ENCODE measurements around the gene CCNB1IP1. TPM values are rescaled to one million over a fixed set of nuclear protein-coding genes. Genes with fewer than 3 reads are reported as not detected.
"Not testable (repeated sequence)": the region's sequence is repeated elsewhere in the genome, so short reads cannot be mapped to it uniquely, and the experiment has no call there.

The CCNB1IP1 gene
- polyA plus RNA-seq, 3 donors = 3.5 to 8.6 (median 5.4) TPM

GRCh38 chr14:20277409-20277808 is 55.7 kb downstream of the CCNB1IP1 start:
- DNase-seq = no peak
- WGBS (ENCODE audit: insufficient coverage) = 100% methylated on average over 2 of the region's 2 CpGs
- H3K4me3 Mint-ChIP-seq = no peak overlapping the region
- intact Hi-C loops (cut with micrococcal nuclease) = no loop called here
- Histone ChIP-seq H3K4me3 (replicated peaks in 1 of 3; ENCODE audit: low read depth in 2 of 3, low read length in 3 of 3) (no peak overlapping the region), H4K20me1 (ENCODE audit: insufficient read depth, low read length) (no peaks in the 10 kb centered on the region), H3K4me2 (replicated peaks; ENCODE audit: extremely low read depth, low read length, poor library complexity, severe bottlenecking) (no peak overlapping the region), H3K4me1 (ENCODE audit: control insufficient read depth in 1 of 2, insufficient read depth in 2 of 2, low read length in 2 of 2) (no peaks in the 10 kb centered on the region), H3K36me3 (replicated peaks in 1 of 2; ENCODE audit: control insufficient read depth in 1 of 2, insufficient read depth in 2 of 2, low read length in 2 of 2) (peaks cover 0 to 15% of the 10 kb centered on the region in 2 donors), H3K9ac (ENCODE audit: insufficient read depth, low read length, poor library complexity, severe bottlenecking) (no peak overlapping the region), H3K79me2 (ENCODE audit: insufficient read depth, low read length) (no peaks in the 10 kb centered on the region), H3K27me3 (ENCODE audit: control insufficient read depth in 2 of 2, insufficient read depth in 2 of 2, low read length in 2 of 2) (no peaks in the 10 kb centered on the region), H3K27ac (ENCODE audit: low read depth in 1 of 2, low read length in 2 of 2) (no peak overlapping the region), H2AFZ (ENCODE audit: insufficient read depth, low read depth, low read length, poor library complexity, severe bottlenecking) (no peak overlapping the region), H3K9me3 (replicated peaks in 1 of 2; ENCODE audit: control insufficient read depth in 1 of 2, insufficient read depth in 1 of 2, low read length in 2 of 2) (peaks cover 25% of the 10 kb centered on the region in 2 donors)
- peaks cover 26 to 39% (median 35%) of the 10 kb centered on the region in 7 donors for H3K9me3 Mint-ChIP-seq
- peaks cover 3% of the 10 kb centered on the region for H3K4me1 Mint-ChIP-seq
- H3K27me3 Mint-ChIP-seq (ENCODE audit: low read depth in 3 of 3) = peaks cover 0 to 4% (median 2%) of the 10 kb centered on the region in 3 donors
- H3K36me3 Mint-ChIP-seq = peaks cover 35 to 52% of the 10 kb centered on the region in 2 donors
- no peak for TF ChIP-seq CTCF (IDR thresholded peaks at IDR 0.05)
- no peak overlapping the region for H3K27ac Mint-ChIP-seq

- WGBS (ENCODE audit: insufficient coverage) = 100% methylated on average over 1 of the region's 2 CpGs
- no peak overlapping the region for H3K4me2 ChIP-seq (replicated peaks; ENCODE audit: extremely low read depth, low read length, poor library complexity, severe bottlenecking)
- no peaks in the 10 kb centered on the region for H3K36me3 ChIP-seq (replicated peaks in 1 of 2; ENCODE audit: control insufficient read depth in 1 of 2, insufficient read depth in 2 of 2, low read length in 2 of 2)
- peaks cover 23 to 35% of the 10 kb centered on the region in 2 donors for H3K9me3 ChIP-seq (replicated peaks in 1 of 2; ENCODE audit: control insufficient read depth in 1 of 2, insufficient read depth in 1 of 2, low read length in 2 of 2)
- no peaks in the 10 kb centered on the region for H3K79me2 ChIP-seq (ENCODE audit: insufficient read depth, low read length)
- no peaks in the 10 kb centered on the region for H4K20me1 ChIP-seq (ENCODE audit: insufficient read depth, low read length)
- Mint-ChIP-seq H3K4me1 (no peaks in the 10 kb centered on the region), H3K4me3 (no peak overlapping the region), H3K27me3 (ENCODE audit: low read depth in 3 of 3) (peaks cover 3 to 4% (median 3%) of the 10 kb centered on the region in 3 donors), H3K27ac (peak overlapping the region in 1 of 7 donors; percentile 3), H3K9me3 (peaks cover 27 to 41% (median 32%) of the 10 kb centered on the region in 7 donors), H3K36me3 (peaks cover 10 to 21% of the 10 kb centered on the region in 2 donors)
- H3K4me3 ChIP-seq (replicated peaks in 1 of 3; ENCODE audit: low read depth in 2 of 3, low read length in 3 of 3) = no peak overlapping the region
- no peak overlapping the region for H3K27ac ChIP-seq (ENCODE audit: low read depth in 1 of 2, low read length in 2 of 2)
- TF ChIP-seq CTCF (IDR thresholded peaks at IDR 0.05) = no peak
- H3K9ac ChIP-seq (ENCODE audit: insufficient read depth, low read length, poor library complexity, severe bottlenecking) = no peak overlapping the region
- no peaks in the 10 kb centered on the region for H3K27me3 ChIP-seq (ENCODE audit: control insufficient read depth in 2 of 2, insufficient read depth in 2 of 2, low read length in 2 of 2)
- intact Hi-C loops (cut with micrococcal nuclease) = no loop called here
- no peaks in the 10 kb centered on the region for H3K4me1 ChIP-seq (ENCODE audit: control insufficient read depth in 1 of 2, insufficient read depth in 2 of 2, low read length in 2 of 2)
- DNase-seq = no peak
- no peak overlapping the region for H2AFZ ChIP-seq (ENCODE audit: insufficient read depth, low read depth, low read length, poor library complexity, severe bottlenecking)
Measured at GRCh38 chr14:20274062-20274461, 59.0 kb downstream of the CCNB1IP1 start.

DNA sequence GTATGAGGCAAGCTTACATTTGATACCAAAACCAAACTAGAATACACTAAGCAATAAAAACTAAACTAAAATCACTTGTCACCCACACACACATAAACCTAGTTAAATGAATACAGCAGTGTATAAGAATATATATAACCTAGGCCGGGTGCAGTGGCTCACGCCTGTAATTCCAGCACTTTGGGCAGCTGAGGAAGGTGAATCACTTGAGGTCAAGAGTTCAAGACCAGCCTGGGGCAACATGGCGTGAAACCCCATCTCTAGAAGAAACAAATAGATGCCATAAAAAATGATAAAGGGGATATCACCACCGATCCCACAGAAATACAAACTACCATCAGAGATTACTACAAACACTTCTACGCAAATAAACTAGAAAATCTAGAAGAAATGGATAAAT is 68.7 kb downstream of the CCNB1IP1 start:
- H2AFZ ChIP-seq (ENCODE audit: insufficient read depth, low read depth, low read length, poor library complexity, severe bottlenecking); H3K4me3 ChIP-seq (replicated peaks in 1 of 3; ENCODE audit: low read depth in 2 of 3, low read length in 3 of 3); H3K9me3 Mint-ChIP-seq; H3K4me1 Mint-ChIP-seq; intact Hi-C loops (cut with micrococcal nuclease); H3K27ac ChIP-seq (ENCODE audit: low read depth in 1 of 2, low read length in 2 of 2); H3K27ac Mint-ChIP-seq; H3K79me2 ChIP-seq (ENCODE audit: insufficient read depth, low read length); H3K4me2 ChIP-seq (replicated peaks; ENCODE audit: extremely low read depth, low read length, poor library complexity, severe bottlenecking); H3K36me3 Mint-ChIP-seq; H3K27me3 Mint-ChIP-seq (ENCODE audit: low read depth in 3 of 3); H3K27me3 ChIP-seq (ENCODE audit: control insufficient read depth in 2 of 2, insufficient read depth in 2 of 2, low read length in 2 of 2); H3K4me1 ChIP-seq (ENCODE audit: control insufficient read depth in 1 of 2, insufficient read depth in 2 of 2, low read length in 2 of 2); H3K9ac ChIP-seq (ENCODE audit: insufficient read depth, low read length, poor library complexity, severe bottlenecking); DNase-seq; H3K36me3 ChIP-seq (replicated peaks in 1 of 2; ENCODE audit: control insufficient read depth in 1 of 2, insufficient read depth in 2 of 2, low read length in 2 of 2); H4K20me1 ChIP-seq (ENCODE audit: insufficient read depth, low read length); H3K4me3 Mint-ChIP-seq; H3K9me3 ChIP-seq (replicated peaks in 1 of 2; ENCODE audit: control insufficient read depth in 1 of 2, insufficient read depth in 1 of 2, low read length in 2 of 2): not testable (repeated sequence)
- 100% methylated on average over 3 of the region's 5 CpGs for WGBS (ENCODE audit: insufficient coverage)
